ENCODE results near the gene TSPAN9.
A peak's percentile ranks its signal among the peaks of the same experiment; 100 is the strongest.

Gene TSPAN9

DNA sequence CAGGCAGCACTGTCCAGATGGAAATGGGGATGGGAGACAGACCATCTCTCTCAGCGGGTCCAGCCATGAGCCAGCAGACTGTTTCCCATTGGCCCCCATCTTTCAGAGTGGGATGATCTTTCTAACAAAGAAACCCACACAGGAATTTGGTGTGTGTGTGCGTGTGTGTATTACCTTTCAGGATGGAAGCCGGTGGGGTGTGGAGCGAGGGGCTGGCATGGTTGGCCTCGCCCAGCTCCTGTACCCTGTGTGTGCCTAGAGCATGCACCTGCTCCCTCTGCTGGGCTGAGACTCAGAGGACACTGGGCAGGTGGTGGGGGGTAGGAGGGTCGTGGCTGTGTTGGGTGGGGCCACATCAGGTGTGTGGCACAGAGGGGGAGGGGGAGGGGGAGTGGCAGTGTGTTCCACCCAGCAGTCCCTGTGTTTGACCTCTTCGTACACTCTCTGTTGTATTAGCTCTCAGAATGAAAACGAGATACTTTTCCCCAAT lies 33.0 kb upstream of the TSPAN9 start:
- Histone ChIP-seq H3K27me3 (ENCODE audit: control insufficient read depth, insufficient read depth, low read length, poor library complexity, severe bottlenecking) (no peaks in the 10 kb centered on the region), H3K4me1 (ENCODE audit: control insufficient read depth, insufficient read depth, low read length) (peaks cover 6% of the 10 kb centered on the region), H3K36me3 (ENCODE audit: control insufficient read depth, insufficient read depth, low read length) (peaks cover 5% of the 10 kb centered on the region), H3K4me3 (ENCODE audit: insufficient read depth, low read depth, low read length) (no peak overlapping the region), H3K27ac (ENCODE audit: insufficient read depth, low read depth, low read length, poor library complexity, severe bottlenecking) (no peak overlapping the region), H3K9me3 (ENCODE audit: control insufficient read depth, low read length) (no peaks in the 10 kb centered on the region)
- 82 to 87% methylated on average over 8 of the region's 8 CpGs for WGBS, 2 experiments

DNA sequence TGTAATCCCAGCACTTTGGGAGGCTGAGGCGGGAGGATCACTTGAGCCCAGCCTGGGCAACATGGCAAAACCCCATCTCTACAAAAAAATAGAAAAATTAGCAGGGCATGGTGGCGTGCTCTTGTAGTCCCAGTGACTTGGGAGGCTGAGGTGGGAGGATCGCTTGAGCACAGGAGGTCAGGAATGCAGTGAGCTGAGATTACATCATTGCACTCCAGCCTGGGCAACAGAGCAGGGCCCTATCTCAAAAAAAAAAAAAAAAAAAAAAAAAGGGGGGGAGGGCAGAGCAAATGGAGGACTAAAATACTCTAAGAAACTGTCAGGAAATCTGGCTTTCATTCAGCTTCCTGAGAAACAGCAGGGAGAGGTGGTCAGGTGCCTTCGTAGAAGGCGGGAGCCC lies 31.7 kb upstream of the TSPAN9 start:
- WGBS, 2 experiments, result 90 to 95% methylated on average over 5 of the region's 5 CpGs
- Histone ChIP-seq H3K4me1 (ENCODE audit: control insufficient read depth, insufficient read depth, low read length) (peaks cover 6% of the 10 kb centered on the region), H3K27ac (ENCODE audit: insufficient read depth, low read depth, low read length, poor library complexity, severe bottlenecking) (no peak overlapping the region), H3K36me3 (ENCODE audit: control insufficient read depth, insufficient read depth, low read length) (peaks cover under 1% of the 10 kb centered on the region), H3K9me3 (ENCODE audit: control insufficient read depth, low read length) (no peaks in the 10 kb centered on the region), H3K27me3 (ENCODE audit: control insufficient read depth, insufficient read depth, low read length, poor library complexity, severe bottlenecking) (no peaks in the 10 kb centered on the region), H3K4me3 (ENCODE audit: insufficient read depth, low read depth, low read length) (no peak overlapping the region)

- Histone ChIP-seq H3K4me1 (ENCODE audit: control insufficient read depth, insufficient read depth, low read length) (peaks cover 6% of the 10 kb centered on the region), H3K27me3 (ENCODE audit: control insufficient read depth, insufficient read depth, low read length, poor library complexity, severe bottlenecking) (no peaks in the 10 kb centered on the region), H3K36me3 (ENCODE audit: control insufficient read depth, insufficient read depth, low read length) (no peaks in the 10 kb centered on the region), H3K27ac (ENCODE audit: insufficient read depth, low read depth, low read length, poor library complexity, severe bottlenecking) (no peak overlapping the region), H3K4me3 (ENCODE audit: insufficient read depth, low read depth, low read length) (no peak overlapping the region), H3K9me3 (ENCODE audit: control insufficient read depth, low read length) (no peaks in the 10 kb centered on the region)
- 85 to 91% methylated on average over 7 of the region's 7 CpGs for WGBS, 2 experiments
Observed at GRCh38 chr12:3045989-3046388, 31.2 kb upstream of the TSPAN9 start.

DNA sequence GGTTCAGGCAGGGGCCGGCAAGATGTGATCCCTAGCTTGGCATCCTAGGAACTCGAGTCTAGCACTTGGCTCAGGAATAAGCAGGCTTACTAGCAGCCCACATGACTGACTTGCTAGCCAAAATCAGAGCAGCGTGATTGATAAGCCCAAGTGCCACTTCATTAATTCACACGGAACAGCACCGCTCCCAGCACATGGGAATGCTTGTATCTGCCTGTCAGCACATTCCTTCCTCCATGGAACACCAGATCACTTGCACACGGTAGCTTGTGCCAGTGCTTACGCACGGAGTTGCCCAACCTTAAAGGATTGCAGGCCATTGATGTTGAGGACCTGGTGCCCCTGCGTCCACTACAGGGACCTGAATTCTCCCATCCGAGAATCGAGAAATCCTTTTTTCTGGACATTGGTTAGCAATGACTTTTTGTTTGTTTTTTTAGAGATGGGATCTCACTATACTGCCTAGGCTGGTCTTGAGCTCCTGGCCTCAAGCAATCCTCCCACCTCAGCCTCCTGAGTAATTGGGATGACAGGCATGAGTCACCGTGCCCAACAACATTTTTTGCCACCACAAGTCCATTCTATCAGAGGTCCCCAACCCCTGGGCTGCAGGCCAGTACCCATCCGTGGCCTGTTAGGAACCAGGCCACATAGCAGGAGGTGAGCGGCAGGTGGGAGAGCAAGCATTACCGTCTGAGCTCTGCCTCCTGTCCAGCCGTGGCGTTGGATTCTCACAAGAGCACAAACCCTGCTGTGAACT lies 30.6 kb upstream of the TSPAN9 start:
- Histone ChIP-seq H3K9me3 (ENCODE audit: control insufficient read depth, low read length) (no peaks in the 10 kb centered on the region), H3K4me1 (ENCODE audit: control insufficient read depth, insufficient read depth, low read length) (peaks cover 6% of the 10 kb centered on the region), H3K4me3 (ENCODE audit: insufficient read depth, low read depth, low read length) (no peak overlapping the region), H3K27ac (ENCODE audit: insufficient read depth, low read depth, low read length, poor library complexity, severe bottlenecking) (no peak overlapping the region), H3K36me3 (ENCODE audit: control insufficient read depth, insufficient read depth, low read length) (no peaks in the 10 kb centered on the region), H3K27me3 (ENCODE audit: control insufficient read depth, insufficient read depth, low read length, poor library complexity, severe bottlenecking) (no peaks in the 10 kb centered on the region)
- 89 to 91% methylated on average over 17 of the region's 17 CpGs for WGBS, 2 experiments

- Histone ChIP-seq H3K27ac (ENCODE audit: insufficient read depth, low read depth, low read length, poor library complexity, severe bottlenecking) (no peak overlapping the region), H3K27me3 (ENCODE audit: control insufficient read depth, insufficient read depth, low read length, poor library complexity, severe bottlenecking) (no peaks in the 10 kb centered on the region), H3K9me3 (ENCODE audit: control insufficient read depth, low read length) (no peaks in the 10 kb centered on the region), H3K36me3 (ENCODE audit: control insufficient read depth, insufficient read depth, low read length) (no peaks in the 10 kb centered on the region), H3K4me3 (ENCODE audit: insufficient read depth, low read depth, low read length) (no peak overlapping the region), H3K4me1 (ENCODE audit: control insufficient read depth, insufficient read depth, low read length) (peaks cover 6% of the 10 kb centered on the region)
- WGBS, 2 experiments, result 56 to 57% methylated on average over 8 of the region's 8 CpGs
Observed at GRCh38 chr12:3047961-3048360, 29.2 kb upstream of the TSPAN9 start.

- Histone ChIP-seq H3K27me3 (ENCODE audit: control insufficient read depth, insufficient read depth, low read length, poor library complexity, severe bottlenecking) (no peaks in the 10 kb centered on the region), H3K9me3 (ENCODE audit: control insufficient read depth, low read length) (no peaks in the 10 kb centered on the region), H3K27ac (ENCODE audit: insufficient read depth, low read depth, low read length, poor library complexity, severe bottlenecking) (no peak overlapping the region), H3K4me1 (ENCODE audit: control insufficient read depth, insufficient read depth, low read length) (peaks cover 6% of the 10 kb centered on the region), H3K4me3 (ENCODE audit: insufficient read depth, low read depth, low read length) (no peak overlapping the region), H3K36me3 (ENCODE audit: control insufficient read depth, insufficient read depth, low read length) (no peaks in the 10 kb centered on the region)
- WGBS, 2 experiments, result 94 to 95% methylated on average over 4 of the region's 4 CpGs
Observed at GRCh38 chr12:3048540-3048939, 28.6 kb upstream of the TSPAN9 start.

DNA sequence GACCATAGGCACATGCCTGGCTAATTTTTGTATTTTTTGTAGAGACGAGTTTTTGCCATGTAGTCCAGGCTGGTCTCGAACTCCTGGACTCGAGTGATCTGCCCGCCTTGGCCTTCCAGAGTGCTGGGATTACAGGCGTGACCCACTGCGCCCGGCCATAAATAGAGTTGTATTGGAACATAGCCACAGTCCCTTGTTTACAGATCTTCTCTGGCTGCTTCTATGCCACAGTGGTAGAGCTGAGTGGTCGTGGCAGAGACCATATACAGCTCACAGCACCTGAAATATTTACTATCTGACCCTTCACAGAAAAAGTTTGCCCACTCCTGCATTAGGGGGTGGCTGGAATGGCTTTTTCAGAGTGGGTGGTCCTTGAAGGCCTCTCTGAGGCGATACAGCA lies 28.0 kb upstream of the TSPAN9 start:
- Histone ChIP-seq H3K9me3 (ENCODE audit: control insufficient read depth, low read length) (no peaks in the 10 kb centered on the region), H3K36me3 (ENCODE audit: control insufficient read depth, insufficient read depth, low read length) (no peaks in the 10 kb centered on the region), H3K27ac (ENCODE audit: insufficient read depth, low read depth, low read length, poor library complexity, severe bottlenecking) (no peak overlapping the region), H3K4me1 (ENCODE audit: control insufficient read depth, insufficient read depth, low read length) (peaks cover 6% of the 10 kb centered on the region), H3K4me3 (ENCODE audit: insufficient read depth, low read depth, low read length) (no peak overlapping the region), H3K27me3 (ENCODE audit: control insufficient read depth, insufficient read depth, low read length, poor library complexity, severe bottlenecking) (no peaks in the 10 kb centered on the region)
- 91 to 94% methylated on average over 9 of the region's 9 CpGs for WGBS, 2 experiments

DNA sequence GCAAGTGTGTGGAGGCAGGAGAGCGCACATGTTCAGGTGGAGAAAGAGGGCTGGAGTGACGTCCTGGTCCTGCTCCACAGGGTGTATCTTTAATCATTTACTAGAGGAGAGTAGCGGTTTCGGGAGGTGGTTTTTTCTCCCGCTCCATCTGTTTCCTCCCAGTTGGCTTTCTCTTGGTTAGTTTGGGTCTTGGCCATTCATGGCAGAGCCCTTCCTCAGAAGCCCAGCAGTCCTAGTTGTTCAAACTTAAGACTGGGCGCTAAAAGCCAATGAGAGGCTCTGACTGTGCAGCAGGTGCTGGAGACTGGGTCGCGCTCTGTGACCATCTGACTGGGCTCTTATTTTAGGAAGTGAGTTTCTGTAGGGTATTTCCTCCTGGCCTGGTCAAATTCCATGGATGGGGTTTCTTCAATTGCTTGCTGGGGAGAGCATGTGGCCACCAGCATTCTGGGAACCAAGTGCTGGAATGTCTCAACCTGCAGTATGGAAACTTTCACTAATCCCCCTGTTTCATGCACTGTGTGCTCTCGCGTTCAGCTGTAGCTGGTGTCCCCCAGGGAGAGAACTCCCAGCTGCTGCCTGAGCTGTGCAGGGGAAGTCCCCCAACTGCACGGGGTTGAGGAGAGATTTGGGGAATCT lies 27.4 kb upstream of the TSPAN9 start:
- Histone ChIP-seq H3K4me3 (ENCODE audit: insufficient read depth, low read depth, low read length) (no peak overlapping the region), H3K36me3 (ENCODE audit: control insufficient read depth, insufficient read depth, low read length) (no peaks in the 10 kb centered on the region), H3K4me1 (ENCODE audit: control insufficient read depth, insufficient read depth, low read length) (peaks cover 6% of the 10 kb centered on the region), H3K27me3 (ENCODE audit: control insufficient read depth, insufficient read depth, low read length, poor library complexity, severe bottlenecking) (no peaks in the 10 kb centered on the region), H3K9me3 (ENCODE audit: control insufficient read depth, low read length) (no peaks in the 10 kb centered on the region), H3K27ac (ENCODE audit: insufficient read depth, low read depth, low read length, poor library complexity, severe bottlenecking) (no peak overlapping the region)
- 85 to 86% methylated on average over 11 of the region's 11 CpGs for WGBS, 2 experiments

- Histone ChIP-seq H3K27ac (ENCODE audit: insufficient read depth, low read depth, low read length, poor library complexity, severe bottlenecking) (no peak overlapping the region), H3K9me3 (ENCODE audit: control insufficient read depth, low read length) (no peaks in the 10 kb centered on the region), H3K4me3 (ENCODE audit: insufficient read depth, low read depth, low read length) (no peak overlapping the region), H3K4me1 (ENCODE audit: control insufficient read depth, insufficient read depth, low read length) (peaks cover 10% of the 10 kb centered on the region), H3K27me3 (ENCODE audit: control insufficient read depth, insufficient read depth, low read length, poor library complexity, severe bottlenecking) (no peaks in the 10 kb centered on the region), H3K36me3 (ENCODE audit: control insufficient read depth, insufficient read depth, low read length) (no peaks in the 10 kb centered on the region)
- 87 to 90% methylated on average over 7 of the region's 7 CpGs for WGBS, 2 experiments
Observed at GRCh38 chr12:3054374-3054773, 22.8 kb upstream of the TSPAN9 start.

GRCh38 chr12:3055026-3055703 lies 22.0 kb upstream of the TSPAN9 start:
- no peak overlapping the region for H3K4me3 ChIP-seq (ENCODE audit: insufficient read depth, low read depth, low read length)
- no peaks in the 10 kb centered on the region for H3K9me3 ChIP-seq (ENCODE audit: control insufficient read depth, low read length)
- no peaks in the 10 kb centered on the region for H3K27me3 ChIP-seq (ENCODE audit: control insufficient read depth, insufficient read depth, low read length, poor library complexity, severe bottlenecking)
- no peaks in the 10 kb centered on the region for H3K36me3 ChIP-seq (ENCODE audit: control insufficient read depth, insufficient read depth, low read length)
- H3K27ac ChIP-seq (ENCODE audit: insufficient read depth, low read depth, low read length, poor library complexity, severe bottlenecking), result peak overlapping the region; percentile 60
- peaks cover 10% of the 10 kb centered on the region for H3K4me1 ChIP-seq (ENCODE audit: control insufficient read depth, insufficient read depth, low read length)
- 72 to 74% methylated on average over 12 of the region's 12 CpGs for whole genome bisulfite sequencing, 2 experiments

All from ectodermal cell (in vitro differentiated cells).